ENCODE measurements around the gene FERMT1.

The FERMT1 gene

GRCh38 chr20:6037082-6037481 is 85.7 kb downstream of the FERMT1 start:
- no peak for TF ChIP-seq CTCF (IDR thresholded peaks at IDR 0.05)

GRCh38 chr20:6036213-6036612 is 86.6 kb downstream of the FERMT1 start:
- TF ChIP-seq CTCF (IDR thresholded peaks at IDR 0.05): no peak

GRCh38 chr20:6034134-6034969 is 88.5 kb downstream of the FERMT1 start:
- no peak for TF ChIP-seq CTCF (IDR thresholded peaks at IDR 0.05)

- TF ChIP-seq CTCF (IDR thresholded peaks at IDR 0.05): no peak
These were observed 92.3 kb downstream of the FERMT1 start for GRCh38 chr20:6030453-6031080.

GRCh38 chr20:6029538-6029937 is 93.3 kb downstream of the FERMT1 start:
- no peak for TF ChIP-seq CTCF (IDR thresholded peaks at IDR 0.05)

GRCh38 chr20:6028818-6029217 is 94.0 kb downstream of the FERMT1 start:
- no peak for TF ChIP-seq CTCF (IDR thresholded peaks at IDR 0.05)

- no peak for TF ChIP-seq CTCF (IDR thresholded peaks at IDR 0.05)
These were observed 96.8 kb downstream of the FERMT1 start for GRCh38 chr20:6026051-6026450.
